Peyer's patch (tissue), 4 donors: ENCODE results near the gene EIPR1. TPM values are rescaled to one million over a fixed set of nuclear protein-coding genes. Genes with fewer than 3 reads are reported as not detected.

ENCODE experiments used
- DNase-seq, 3 donors: peaks; one replicate each; pipeline ENCODE4 v3.0.0-alpha.2; 2017 to 2019
- H3K27ac ChIP-seq, 4 donors: fragments of 200-600 bp; sonication (generic); one replicate each; pipeline ENCODE4 v1.5.1; 2016 to 2019
- H3K27me3 ChIP-seq, 2 donors: fragments of 200-600 bp; sonication (generic); one replicate each; pipeline ENCODE4 v1.5.1; 2019
- H3K36me3 ChIP-seq, 3 donors: fragments of 200-600 bp; sonication (generic); one replicate each; pipeline ENCODE4 v1.5.1; 2016 to 2019
- H3K4me1 ChIP-seq, 4 donors: fragments of 200-600 bp; sonication (generic); one replicate each; pipeline ENCODE4 v1.5.1; 2016 to 2019
- H3K4me3 ChIP-seq, 4 donors: fragments of 200-600 bp; sonication (generic); 1 replicate in 3 of 4; 2 replicates in 1 of 4; pipeline ENCODE4 v1.5.1; 2016 to 2019; ENCODE audit warnings: mild to moderate bottlenecking in 1 of 4
- H3K9me3 ChIP-seq, 4 donors: fragments of 200-600 bp; sonication (generic); one replicate each; pipeline ENCODE4 v1.5.1; 2016 to 2019; ENCODE audit warnings: mild to moderate bottlenecking in 1 of 4
- POLR2A ChIP-seq, 2 donors: fragments of 450-650 bp; IDR thresholded peaks; one replicate each; pipeline ENCODE4 v1.5.1; 2017; ENCODE audit warnings: antibody characterized with exemption in 2 of 2, mild to moderate bottlenecking in 2 of 2, moderate library complexity in 2 of 2
- total RNA-seq, 4 donors: library from RNA; depleted of rRNA; stranded (reverse); fragments of >200 nt; gene quantifications; one replicate each; pipeline ENCODE4 v1.1.0, GENCODE V29; 2016
- TF ChIP-seq, protein P1 (sequence below), 6 experiments: fragments of 450-650 bp in 4 of 6; fragments of 200-600 bp in 2 of 6; sonication (generic) in 1 of 6; IDR thresholded peaks; one replicate each; pipeline ENCODE4 v1.5.1; 2017 to 2019; ENCODE audit warnings: antibody characterized with exemption in 6 of 6, mild to moderate bottlenecking in 3 of 6, moderate library complexity in 1 of 6

Gene EIPR1
- total RNA-seq, 4 donors from 2014 or later: 23.4 to 94.1 (median 36.2) TPM

DNA sequence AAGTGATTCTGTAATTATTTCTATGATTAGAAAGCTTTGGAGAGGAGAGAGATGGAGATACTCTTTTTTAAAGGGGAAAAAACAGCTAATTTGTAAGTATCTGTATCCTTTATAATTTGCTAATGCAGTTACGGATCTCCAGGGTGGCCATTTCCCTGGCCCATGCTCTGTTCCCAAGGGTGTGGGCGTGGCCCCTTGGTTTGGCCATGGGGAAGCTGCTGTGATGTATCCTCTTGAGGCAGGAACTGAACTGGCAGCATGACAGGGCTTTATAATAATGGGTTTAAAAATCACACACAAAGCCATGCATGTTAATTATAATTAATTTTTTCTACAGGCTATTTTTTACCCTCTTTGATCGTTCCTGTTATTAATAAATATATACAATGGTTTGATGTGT is 28.9 kb upstream of the EIPR1 start:
- Histone ChIP-seq H3K27me3 (no peaks in the 10 kb centered on the region), H3K4me1 (no peaks in the 10 kb centered on the region), H3K27ac (no peak overlapping the region), H3K4me3 (no peak overlapping the region), H3K9me3 (no peaks in the 10 kb centered on the region), H3K36me3 (peaks cover 0 to 32% (median 0%) of the 10 kb centered on the region in 3 donors)
- no peak for DNase-seq
- no peak for TF ChIP-seq POLR2A (IDR thresholded peaks at IDR 0.05)
- TF ChIP-seq, protein P1, sequence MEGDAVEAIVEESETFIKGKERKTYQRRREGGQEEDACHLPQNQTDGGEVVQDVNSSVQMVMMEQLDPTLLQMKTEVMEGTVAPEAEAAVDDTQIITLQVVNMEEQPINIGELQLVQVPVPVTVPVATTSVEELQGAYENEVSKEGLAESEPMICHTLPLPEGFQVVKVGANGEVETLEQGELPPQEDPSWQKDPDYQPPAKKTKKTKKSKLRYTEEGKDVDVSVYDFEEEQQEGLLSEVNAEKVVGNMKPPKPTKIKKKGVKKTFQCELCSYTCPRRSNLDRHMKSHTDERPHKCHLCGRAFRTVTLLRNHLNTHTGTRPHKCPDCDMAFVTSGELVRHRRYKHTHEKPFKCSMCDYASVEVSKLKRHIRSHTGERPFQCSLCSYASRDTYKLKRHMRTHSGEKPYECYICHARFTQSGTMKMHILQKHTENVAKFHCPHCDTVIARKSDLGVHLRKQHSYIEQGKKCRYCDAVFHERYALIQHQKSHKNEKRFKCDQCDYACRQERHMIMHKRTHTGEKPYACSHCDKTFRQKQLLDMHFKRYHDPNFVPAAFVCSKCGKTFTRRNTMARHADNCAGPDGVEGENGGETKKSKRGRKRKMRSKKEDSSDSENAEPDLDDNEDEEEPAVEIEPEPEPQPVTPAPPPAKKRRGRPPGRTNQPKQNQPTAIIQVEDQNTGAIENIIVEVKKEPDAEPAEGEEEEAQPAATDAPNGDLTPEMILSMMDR (IDR thresholded peaks at IDR 0.05): no peak

GRCh38 chr2:3405876-3406275 is 28.3 kb upstream of the EIPR1 start:
- Histone ChIP-seq H3K9me3 (no peaks in the 10 kb centered on the region), H3K4me3 (no peak overlapping the region), H3K36me3 (peaks cover 0 to 37% (median 0%) of the 10 kb centered on the region in 3 donors), H3K27me3 (no peaks in the 10 kb centered on the region), H3K4me1 (no peaks in the 10 kb centered on the region), H3K27ac (no peak overlapping the region)
- TF ChIP-seq, protein P1 (IDR thresholded peaks at IDR 0.05): no peak
- TF ChIP-seq POLR2A (IDR thresholded peaks at IDR 0.05): no peak
- DNase-seq: no peak

DNA sequence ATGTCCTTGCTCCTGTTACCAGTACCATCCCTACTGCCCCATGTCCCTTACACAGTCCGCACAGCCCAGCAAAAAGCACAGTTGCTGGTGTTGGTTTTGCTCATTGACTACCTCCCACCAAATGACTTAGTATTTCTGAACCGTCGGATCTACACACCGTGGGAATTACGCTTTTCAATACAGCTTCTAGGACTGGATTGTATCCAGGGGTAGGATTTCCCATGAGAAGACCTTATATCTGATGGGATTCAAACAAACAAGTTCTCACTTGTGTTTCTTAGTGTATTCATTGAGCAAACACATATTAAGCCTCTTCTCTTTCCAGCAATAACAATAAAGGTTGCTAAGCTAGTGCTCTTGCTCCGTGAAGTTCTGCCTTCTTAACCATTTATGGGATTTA is 27.7 kb upstream of the EIPR1 start:
- H3K27me3 ChIP-seq: no peaks in the 10 kb centered on the region
- H3K36me3 ChIP-seq: peaks cover 0 to 42% (median 0%) of the 10 kb centered on the region in 3 donors
- TF ChIP-seq, protein P1 (IDR thresholded peaks at IDR 0.05): no peak
- no peak for TF ChIP-seq POLR2A (IDR thresholded peaks at IDR 0.05)
- no peak for DNase-seq
- H3K27ac ChIP-seq: no peak overlapping the region
- H3K9me3 ChIP-seq: no peaks in the 10 kb centered on the region
- no peaks in the 10 kb centered on the region for H3K4me1 ChIP-seq
- H3K4me3 ChIP-seq: no peak overlapping the region

GRCh38 chr2:3404349-3404894 is 26.8 kb upstream of the EIPR1 start:
- Histone ChIP-seq H3K27me3 (no peaks in the 10 kb centered on the region), H3K36me3 (peaks cover 0 to 42% (median 0%) of the 10 kb centered on the region in 3 donors), H3K4me1 (no peaks in the 10 kb centered on the region), H3K27ac (no peak overlapping the region), H3K4me3 (no peak overlapping the region), H3K9me3 (no peaks in the 10 kb centered on the region)
- DNase-seq: no peak
- TF ChIP-seq, protein P1 (IDR thresholded peaks at IDR 0.05): no peak
- TF ChIP-seq POLR2A (IDR thresholded peaks at IDR 0.05): no peak

DNA sequence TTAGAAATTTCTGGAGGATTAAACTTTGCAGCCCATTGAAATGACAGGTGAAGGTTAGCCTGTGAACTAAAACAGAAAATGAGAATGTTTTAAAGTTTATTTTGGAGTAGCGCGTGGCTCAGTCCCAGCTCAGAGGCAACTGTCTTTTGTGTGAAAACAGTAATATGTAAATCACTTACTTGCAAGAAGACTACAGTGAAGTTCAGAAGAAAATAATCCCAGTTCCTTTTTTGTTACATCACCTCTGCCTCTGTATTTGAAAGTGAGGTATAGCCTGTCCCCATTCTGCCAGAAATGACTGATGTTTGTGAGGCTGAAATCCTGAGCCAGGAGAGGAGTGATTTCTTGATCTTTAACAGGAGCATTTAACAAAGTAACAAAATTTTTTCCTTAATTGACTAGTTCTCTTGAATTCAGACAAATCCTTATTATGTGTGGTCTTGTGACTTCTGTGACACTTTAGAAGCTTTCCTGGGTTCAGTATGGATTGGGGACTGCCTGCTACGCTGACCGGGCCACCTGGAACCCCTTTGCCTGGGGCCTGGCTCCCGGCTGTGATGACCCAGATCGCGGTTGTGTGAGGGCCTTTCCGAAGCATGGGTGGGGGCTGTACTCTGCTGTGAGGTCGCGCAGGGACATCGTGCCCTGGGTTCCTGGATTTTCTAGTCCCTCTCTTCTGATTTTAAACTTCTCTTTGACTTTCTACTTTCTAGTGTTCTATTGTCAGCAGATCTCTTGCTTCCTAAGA is 26.1 kb upstream of the EIPR1 start:
- Histone ChIP-seq H3K27me3 (no peaks in the 10 kb centered on the region), H3K36me3 (peaks cover 0 to 43% (median 0%) of the 10 kb centered on the region in 3 donors), H3K27ac (no peak overlapping the region), H3K9me3 (no peaks in the 10 kb centered on the region), H3K4me1 (no peaks in the 10 kb centered on the region), H3K4me3 (no peak overlapping the region)
- TF ChIP-seq, protein P1 (IDR thresholded peaks at IDR 0.05): no peak
- TF ChIP-seq POLR2A (IDR thresholded peaks at IDR 0.05): no peak
- DNase-seq: no peak
